Prostate gland (tissue), 2 donors: ENCODE data around the gene AHR.

Experiments used
- POLR2A ChIP-seq: fragments of 450-650 bp; IDR thresholded peaks from one replicate; pipeline ENCODE4 v1.6.1; 2016; ENCODE audit warnings: antibody characterized with exemption, mild to moderate bottlenecking
- POLR2AphosphoS5 ChIP-seq: sonication (generic); formaldehyde crosslinking; IDR thresholded peaks from one replicate; pipeline ENCODE4 v1.6.1; 2017; ENCODE audit warnings: antibody characterized with exemption
- TF ChIP-seq, protein P1 (sequence below), 4 experiments: fragments of 200-600 bp in 2 of 4; fragments of 450-650 bp in 2 of 4; sonication (generic) in 2 of 4; IDR thresholded peaks; 1 replicate in 3 of 4; 2 replicates in 1 of 4; pipeline ENCODE4 v1.5.1; 2016 to 2019; ENCODE audit warnings: antibody characterized with exemption in 4 of 4, mild to moderate bottlenecking in 2 of 4, moderate library complexity in 2 of 4

- TF ChIP-seq POLR2A (no peak), POLR2AphosphoS5 (no peak)
- TF ChIP-seq, protein P1, sequence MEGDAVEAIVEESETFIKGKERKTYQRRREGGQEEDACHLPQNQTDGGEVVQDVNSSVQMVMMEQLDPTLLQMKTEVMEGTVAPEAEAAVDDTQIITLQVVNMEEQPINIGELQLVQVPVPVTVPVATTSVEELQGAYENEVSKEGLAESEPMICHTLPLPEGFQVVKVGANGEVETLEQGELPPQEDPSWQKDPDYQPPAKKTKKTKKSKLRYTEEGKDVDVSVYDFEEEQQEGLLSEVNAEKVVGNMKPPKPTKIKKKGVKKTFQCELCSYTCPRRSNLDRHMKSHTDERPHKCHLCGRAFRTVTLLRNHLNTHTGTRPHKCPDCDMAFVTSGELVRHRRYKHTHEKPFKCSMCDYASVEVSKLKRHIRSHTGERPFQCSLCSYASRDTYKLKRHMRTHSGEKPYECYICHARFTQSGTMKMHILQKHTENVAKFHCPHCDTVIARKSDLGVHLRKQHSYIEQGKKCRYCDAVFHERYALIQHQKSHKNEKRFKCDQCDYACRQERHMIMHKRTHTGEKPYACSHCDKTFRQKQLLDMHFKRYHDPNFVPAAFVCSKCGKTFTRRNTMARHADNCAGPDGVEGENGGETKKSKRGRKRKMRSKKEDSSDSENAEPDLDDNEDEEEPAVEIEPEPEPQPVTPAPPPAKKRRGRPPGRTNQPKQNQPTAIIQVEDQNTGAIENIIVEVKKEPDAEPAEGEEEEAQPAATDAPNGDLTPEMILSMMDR (IDR thresholded peaks at IDR 0.05), result no peak
Observed at GRCh38 chr7:17355050-17355449, 56.6 kb downstream of the AHR start.
